ENCODE data around the gene PAX3.

DNA sequence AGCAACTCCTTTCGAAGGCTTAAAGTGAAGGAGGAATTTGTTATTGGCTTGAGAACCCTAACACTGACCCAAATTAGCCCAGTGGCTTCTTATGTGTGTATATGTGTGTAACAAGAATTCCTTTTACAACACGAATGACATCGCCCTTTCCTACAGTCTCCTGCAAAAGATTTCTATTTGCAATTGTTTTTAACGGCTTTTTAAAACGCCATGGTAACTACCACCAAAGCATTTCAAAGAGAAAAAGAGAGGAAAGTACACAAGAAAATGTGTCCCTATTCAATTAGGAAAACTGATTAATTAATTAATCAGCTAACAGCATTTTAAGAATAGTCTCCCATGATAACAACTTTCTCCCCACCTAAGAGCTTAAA, 58.1 kb downstream of the PAX3 start:
- TF ChIP-seq, protein P1, sequence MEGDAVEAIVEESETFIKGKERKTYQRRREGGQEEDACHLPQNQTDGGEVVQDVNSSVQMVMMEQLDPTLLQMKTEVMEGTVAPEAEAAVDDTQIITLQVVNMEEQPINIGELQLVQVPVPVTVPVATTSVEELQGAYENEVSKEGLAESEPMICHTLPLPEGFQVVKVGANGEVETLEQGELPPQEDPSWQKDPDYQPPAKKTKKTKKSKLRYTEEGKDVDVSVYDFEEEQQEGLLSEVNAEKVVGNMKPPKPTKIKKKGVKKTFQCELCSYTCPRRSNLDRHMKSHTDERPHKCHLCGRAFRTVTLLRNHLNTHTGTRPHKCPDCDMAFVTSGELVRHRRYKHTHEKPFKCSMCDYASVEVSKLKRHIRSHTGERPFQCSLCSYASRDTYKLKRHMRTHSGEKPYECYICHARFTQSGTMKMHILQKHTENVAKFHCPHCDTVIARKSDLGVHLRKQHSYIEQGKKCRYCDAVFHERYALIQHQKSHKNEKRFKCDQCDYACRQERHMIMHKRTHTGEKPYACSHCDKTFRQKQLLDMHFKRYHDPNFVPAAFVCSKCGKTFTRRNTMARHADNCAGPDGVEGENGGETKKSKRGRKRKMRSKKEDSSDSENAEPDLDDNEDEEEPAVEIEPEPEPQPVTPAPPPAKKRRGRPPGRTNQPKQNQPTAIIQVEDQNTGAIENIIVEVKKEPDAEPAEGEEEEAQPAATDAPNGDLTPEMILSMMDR (IDR thresholded peaks at IDR 0.05 in 4 of 5, conservative IDR thresholded peaks at IDR 0.05 in 1 of 5): no peak
- no peak for TF ChIP-seq POLR2A (IDR thresholded peaks at IDR 0.05)
